Large intestine (tissue), 3 donors: ENCODE measurements around the gene FYB1. TPM values are rescaled to one million over a fixed set of nuclear protein-coding genes. Genes with fewer than 3 reads are reported as not detected.
A peak's percentile ranks its signal among the peaks of the same experiment; 100 is the strongest.
"Not testable (repeated sequence)": the region's sequence is repeated elsewhere in the genome, so short reads cannot be mapped to it uniquely, and the experiment has no call there.

Experiments
- DNase-seq, 2 donors: peaks; one replicate each; pipeline versions ENCODE4 v3.0.0 to v3.0.0-alpha.2; 2013
- H3K27ac ChIP-seq: one replicate; pipeline ENCODE4 v1.5.1; 2013; ENCODE audit warnings: low read length
- H3K27me3 ChIP-seq: 2 replicates; pipeline ENCODE4 v1.6.1; 2013; ENCODE audit warnings: low read length; ENCODE audit not compliant: control insufficient read depth, insufficient read depth
- H3K36me3 ChIP-seq: 2 replicates; pipeline ENCODE4 v1.6.1; 2013; ENCODE audit warnings: low read length; ENCODE audit not compliant: control insufficient read depth, insufficient read depth
- H3K4me1 ChIP-seq: one replicate; pipeline ENCODE4 v1.6.1; 2013; ENCODE audit warnings: low read length; ENCODE audit not compliant: control insufficient read depth, insufficient read depth
- H3K4me3 ChIP-seq: one replicate; pipeline ENCODE4 v1.5.1; 2013; ENCODE audit warnings: low read length
- H3K9me3 ChIP-seq: one replicate; pipeline ENCODE4 v1.6.1; 2013; ENCODE audit warnings: mild to moderate bottlenecking, low read depth, low read length, moderate library complexity; ENCODE audit not compliant: control insufficient read depth
- WGBS: methylation state at CpG from one replicate; pipeline ENCODE4 v1.1.5; 2013; ENCODE audit warnings: low lambda C conversion rate; ENCODE audit not compliant: insufficient coverage; 5-methylcytosine and 5-hydroxymethylcytosine counted together
- polyA plus RNA-seq: library from polyadenylated mRNA; unstranded; fragments of 120-200 nt; gene quantifications from one replicate; pipeline ENCODE4 v1.2.1, GENCODE V29; 2013

The FYB1 gene
- polyA plus RNA-seq, 1 donor, result 6.8 TPM

- Histone ChIP-seq H3K4me3 (no peak overlapping the region), H3K9me3 (no peaks in the 10 kb centered on the region), H3K36me3 (no peaks in the 10 kb centered on the region), H3K4me1 (peaks cover 3% of the 10 kb centered on the region), H3K27ac (no peak overlapping the region), H3K27me3 (no peaks in the 10 kb centered on the region)
- no peak for DNase-seq
These were observed 33.8 kb upstream of the FYB1 start for GRCh38 chr5:39253196-39253595.

- no peaks in the 10 kb centered on the region for H3K9me3 ChIP-seq
- H3K4me1 ChIP-seq, result no peaks in the 10 kb centered on the region
- H3K36me3 ChIP-seq, result no peaks in the 10 kb centered on the region
- H3K27me3 ChIP-seq, result no peaks in the 10 kb centered on the region
- no CpG with 5 or more reads among the region's 1 CpG for WGBS
- no peak overlapping the region for H3K27ac ChIP-seq
- DNase-seq, result no peak
- H3K4me3 ChIP-seq, result no peak overlapping the region
These were observed 30.4 kb upstream of the FYB1 start for GRCh38 chr5:39249564-39250274.

- DNase-seq, result no peak
- H3K27me3 ChIP-seq, result no peaks in the 10 kb centered on the region
- H3K36me3 ChIP-seq, result no peaks in the 10 kb centered on the region
- no peaks in the 10 kb centered on the region for H3K4me1 ChIP-seq
- H3K27ac ChIP-seq, result no peak overlapping the region
- no CpG with 5 or more reads among the region's 1 CpG for WGBS
- no peak overlapping the region for H3K4me3 ChIP-seq
- no peaks in the 10 kb centered on the region for H3K9me3 ChIP-seq
These were observed 29.7 kb upstream of the FYB1 start for GRCh38 chr5:39249069-39249468.

GRCh38 chr5:39240750-39241149 lies 21.4 kb upstream of the FYB1 start:
- no peaks in the 10 kb centered on the region for H3K36me3 ChIP-seq
- 100% methylated on average over 1 of the region's 1 CpG for WGBS

GRCh38 chr5:39238366-39239105 lies 19.2 kb upstream of the FYB1 start:
- Histone ChIP-seq H3K9me3 (no peaks in the 10 kb centered on the region), H3K4me1 (no peaks in the 10 kb centered on the region), H3K4me3 (no peak overlapping the region), H3K27ac (no peak overlapping the region), H3K27me3 (no peaks in the 10 kb centered on the region), H3K36me3 (no peaks in the 10 kb centered on the region)
- WGBS, result 60% methylated on average over 2 of the region's 3 CpGs
- no peak for DNase-seq

More at GRCh38 chr5:39240750-39241149, 21.4 kb upstream of the FYB1 start:
- no peak overlapping the region for H3K4me3 ChIP-seq
- no peaks in the 10 kb centered on the region for H3K9me3 ChIP-seq
- H3K27ac ChIP-seq, result no peak overlapping the region
- H3K4me1 ChIP-seq, result no peaks in the 10 kb centered on the region
- H3K27me3 ChIP-seq, result no peaks in the 10 kb centered on the region
- no peak for DNase-seq

- no CpG with 5 or more reads among the region's 1 CpG for WGBS
These were observed 17.4 kb upstream of the FYB1 start for GRCh38 chr5:39236718-39237117.

GRCh38 chr5:39235648-39236047 lies 16.3 kb upstream of the FYB1 start:
- Histone ChIP-seq H3K27ac (no peak overlapping the region), H3K4me3 (no peak overlapping the region), H3K36me3 (no peaks in the 10 kb centered on the region), H3K4me1 (no peaks in the 10 kb centered on the region), H3K27me3 (no peaks in the 10 kb centered on the region), H3K9me3 (no peaks in the 10 kb centered on the region)
- WGBS, result no CpG with 5 or more reads among the region's 3 CpGs
- DNase-seq, result no peak

More at GRCh38 chr5:39236718-39237117, 17.4 kb upstream of the FYB1 start:
- Histone ChIP-seq H3K4me1 (no peaks in the 10 kb centered on the region), H3K27me3 (no peaks in the 10 kb centered on the region), H3K4me3 (no peak overlapping the region), H3K27ac (no peak overlapping the region), H3K9me3 (no peaks in the 10 kb centered on the region), H3K36me3 (no peaks in the 10 kb centered on the region)
- no peak for DNase-seq

- not testable (repeated sequence) for H3K36me3 ChIP-seq, H3K4me1 ChIP-seq, DNase-seq, H3K9me3 ChIP-seq, H3K27me3 ChIP-seq, H3K4me3 ChIP-seq, H3K27ac ChIP-seq
- no CpG with 5 or more reads among the region's 1 CpG for WGBS
These were observed 15.1 kb upstream of the FYB1 start for GRCh38 chr5:39234494-39234893.

- no peaks in the 10 kb centered on the region for H3K27me3 ChIP-seq
- DNase-seq, result no peak
- WGBS, result 33% methylated on average over 1 of the region's 2 CpGs
- no peaks in the 10 kb centered on the region for H3K9me3 ChIP-seq
- H3K36me3 ChIP-seq, result no peaks in the 10 kb centered on the region
- H3K27ac ChIP-seq, result no peak overlapping the region
- H3K4me1 ChIP-seq, result no peaks in the 10 kb centered on the region
- no peak overlapping the region for H3K4me3 ChIP-seq
These were observed 14.4 kb upstream of the FYB1 start for GRCh38 chr5:39233783-39234182.

GRCh38 chr5:39231705-39232525 lies 12.6 kb upstream of the FYB1 start:
- no peak overlapping the region for H3K27ac ChIP-seq
- no peaks in the 10 kb centered on the region for H3K27me3 ChIP-seq
- 100% methylated on average over 1 of the region's 4 CpGs for WGBS
- H3K36me3 ChIP-seq, result no peaks in the 10 kb centered on the region
- H3K4me1 ChIP-seq, result no peaks in the 10 kb centered on the region
- no peak overlapping the region for H3K4me3 ChIP-seq
- DNase-seq, result peak in 1 of 2 donors; percentile 7
- H3K9me3 ChIP-seq, result no peaks in the 10 kb centered on the region
